SK-N-SH treated with all-trans-retinoic acid at 6 μM for 48 hours (cell line): Measurements from ENCODE around the gene PPRC1.

ENCODE experiments used
- ATAC-seq: fragments of 200-7000 bp; cut with Tn5 transposase; 3 replicates; pipeline ENCODE4 v1.9.1; 2020; ENCODE audit warnings: mild to moderate bottlenecking, moderate library complexity
- ARNTL ChIP-seq: fragments of 450-650 bp; formaldehyde crosslinking; IDR thresholded peaks from 2 replicates; pipeline ENCODE4 v1.5.0; 2020; ENCODE audit warnings: low read depth, mild to moderate bottlenecking, moderate library complexity, borderline replicate concordance
- BACH2 ChIP-seq: fragments of 250-450 bp; sonication (Bioruptor Pico); IDR thresholded peaks from 2 replicates; pipeline ENCODE4 v1.9.0; 2021; ENCODE audit warnings: mild to moderate bottlenecking, borderline replicate concordance
- CREB5 ChIP-seq: fragments of 250-450 bp; sonication (Bioruptor Pico); IDR thresholded peaks from 2 replicates; pipeline ENCODE4 v1.5.1; 2020; ENCODE audit warnings: low read depth, mild to moderate bottlenecking, moderate library complexity
- CSDC2 ChIP-seq: fragments of 250-450 bp; sonication (Bioruptor Pico); IDR thresholded peaks from 2 replicates; pipeline ENCODE4 v1.5.0; 2020; ENCODE audit warnings: mild to moderate bottlenecking, moderate library complexity
- CSRNP3 ChIP-seq: fragments of 250-450 bp; sonication (Bioruptor Pico); IDR thresholded peaks from 2 replicates; pipeline ENCODE4 v1.5.1; 2021; ENCODE audit warnings: mild to moderate bottlenecking, moderate library complexity
- ESRRG ChIP-seq: fragments of 250-450 bp; sonication (Bioruptor Pico); IDR thresholded peaks from 2 replicates; pipeline ENCODE4 v1.6.1; 2021; ENCODE audit warnings: mild to moderate bottlenecking
- GLIS3 ChIP-seq: fragments of 250-450 bp; sonication (Bioruptor Pico); IDR thresholded peaks from 2 replicates; pipeline ENCODE4 v1.5.0; 2020; ENCODE audit warnings: mild to moderate bottlenecking, moderate library complexity
- ISL1 ChIP-seq: fragments of 250-450 bp; sonication (Bioruptor Pico); IDR thresholded peaks from 2 replicates; pipeline ENCODE4 v2.1.2; 2022; ENCODE audit warnings: mild to moderate bottlenecking, moderate library complexity
- OSR1 ChIP-seq: fragments of 250-450 bp; sonication (Bioruptor Pico); IDR thresholded peaks from 2 replicates; pipeline ENCODE4 v1.8.0; 2022; ENCODE audit warnings: moderate library complexity, mild to moderate bottlenecking, inconsistent platforms
- PATZ1 ChIP-seq: fragments of 250-450 bp; sonication (Bioruptor Pico); IDR thresholded peaks from 2 replicates; pipeline ENCODE4 v1.8.0; 2020; ENCODE audit warnings: mild to moderate bottlenecking, moderate library complexity, borderline replicate concordance
- POU6F1 ChIP-seq: fragments of 250-450 bp; sonication (Bioruptor Pico); IDR thresholded peaks from 2 replicates; pipeline ENCODE4 v1.8.0; 2021; ENCODE audit warnings: low read depth, mild to moderate bottlenecking, moderate library complexity, borderline replicate concordance
- PPARA ChIP-seq: fragments of 250-450 bp; sonication (Bioruptor Pico); IDR thresholded peaks from 2 replicates; pipeline ENCODE4 v1.5.0; 2020; ENCODE audit warnings: mild to moderate bottlenecking, borderline replicate concordance
- RARB ChIP-seq: fragments of 250-450 bp; sonication (Bioruptor Pico); IDR thresholded peaks from 2 replicates; pipeline ENCODE4 v1.8.0; 2021; ENCODE audit warnings: mild to moderate bottlenecking, moderate library complexity
- SNAI2 ChIP-seq: fragments of 250-450 bp; sonication (Bioruptor Pico); IDR thresholded peaks from 2 replicates; pipeline ENCODE4 v1.5.0; 2020; ENCODE audit warnings: mild to moderate bottlenecking, moderate library complexity
- TCF4 ChIP-seq: fragments of 250-450 bp; sonication (Bioruptor Pico); IDR thresholded peaks from 2 replicates; pipeline ENCODE4 v1.8.0; 2021; ENCODE audit warnings: mild to moderate bottlenecking, moderate library complexity, borderline replicate concordance
- TOX ChIP-seq: fragments of 250-450 bp; sonication (Bioruptor Pico); IDR thresholded peaks from 2 replicates; pipeline ENCODE4 v1.8.0; 2021; ENCODE audit warnings: mild to moderate bottlenecking, moderate library complexity, borderline replicate concordance
- TSHZ2 ChIP-seq: fragments of 250-450 bp; sonication (Bioruptor Pico); IDR thresholded peaks from 2 replicates; pipeline ENCODE4 v1.5.0; 2020; ENCODE audit warnings: mild to moderate bottlenecking, moderate library complexity
- ZC3H10 ChIP-seq: fragments of 250-450 bp; sonication (Bioruptor Pico); IDR thresholded peaks from 2 replicates; pipeline ENCODE4 v1.5.1; 2021; ENCODE audit warnings: mild to moderate bottlenecking, moderate library complexity
- ZFP3 ChIP-seq: fragments of 250-450 bp; sonication (Bioruptor Pico); IDR thresholded peaks from 2 replicates; pipeline ENCODE4 v1.5.0; 2020; ENCODE audit warnings: mild to moderate bottlenecking, moderate library complexity
- ZFP30 ChIP-seq: fragments of 450-650 bp; formaldehyde crosslinking; IDR thresholded peaks from 2 replicates; pipeline ENCODE4 v1.5.0; 2022; ENCODE audit warnings: mild to moderate bottlenecking, moderate library complexity
- ZNF565 ChIP-seq: fragments of 450-650 bp; formaldehyde crosslinking; conservative IDR thresholded peaks from 2 replicates; pipeline ENCODE4 v1.5.0; 2020; ENCODE audit warnings: low read depth, mild to moderate bottlenecking, moderate library complexity
- ZNF70 ChIP-seq: fragments of 450-650 bp; formaldehyde crosslinking; IDR thresholded peaks from 2 replicates; pipeline ENCODE4 v1.5.0; 2020; ENCODE audit warnings: mild to moderate bottlenecking, moderate library complexity
- ZNF8 ChIP-seq: fragments of 450-650 bp; formaldehyde crosslinking; IDR thresholded peaks from 2 replicates; pipeline ENCODE4 v1.5.0; 2020; ENCODE audit warnings: mild to moderate bottlenecking, moderate library complexity

PPRC1 gene

GRCh38 chr10:102195296-102195870, 62.5 kb downstream of the PPRC1 start:
- ATAC-seq = no peak
- no peak for TF ChIP-seq CSDC2 (CRISPR knock-in tag)
- TF ChIP-seq ZFP3 (CRISPR knock-in tag) = no peak
- TF ChIP-seq BACH2 (CRISPR knock-in tag) = no peak
- TF ChIP-seq ZNF8 = no peak
- no peak for TF ChIP-seq ESRRG (CRISPR knock-in tag)
- TF ChIP-seq ZFP30 (CRISPR knock-in tag) = no peak
- no peak for TF ChIP-seq CSRNP3
- no peak for TF ChIP-seq TCF4 (CRISPR knock-in tag)
- TF ChIP-seq ARNTL (CRISPR knock-in tag) = no peak

GRCh38 chr10:102196893-102197292, 64.1 kb downstream of the PPRC1 start:
- ATAC-seq = no peak
- TF ChIP-seq ZNF565 (CRISPR knock-in tag) (no peak), TSHZ2 (CRISPR knock-in tag) (no peak), RARB (no peak), SNAI2 (CRISPR knock-in tag) (no peak), ZNF8 (no peak), ARNTL (CRISPR knock-in tag) (no peak), ZFP30 (CRISPR knock-in tag) (no peak)

GRCh38 chr10:102198027-102198426, 65.2 kb downstream of the PPRC1 start:
- ATAC-seq = no peak
- TF ChIP-seq ESRRG (CRISPR knock-in tag) (no peak), ISL1 (CRISPR knock-in tag) (no peak), CSRNP3 (no peak), POU6F1 (no peak), ZNF70 (CRISPR knock-in tag) (no peak), CREB5 (CRISPR knock-in tag) (no peak), RARB (no peak), ZNF565 (CRISPR knock-in tag) (no peak), ZNF8 (no peak), ZFP30 (CRISPR knock-in tag) (no peak), BACH2 (CRISPR knock-in tag) (no peak), PATZ1 (CRISPR knock-in tag) (no peak), ZC3H10 (CRISPR knock-in tag) (no peak), SNAI2 (CRISPR knock-in tag) (no peak), TOX (CRISPR knock-in tag) (no peak), OSR1 (CRISPR knock-in tag) (no peak), GLIS3 (CRISPR knock-in tag) (no peak), PPARA (CRISPR knock-in tag) (no peak), TCF4 (CRISPR knock-in tag) (no peak), TSHZ2 (CRISPR knock-in tag) (no peak)
- TF ChIP-seq, all 23 proteins: peak for 0
